H1 (cell line): Measurements from ENCODE around the gene RAPGEF1.

Experiments
- CBX5 ChIP-seq: fragments of 300-800, 300-1000 bp; sonication (generic); IDR thresholded peaks from 2 replicates; pipeline ENCODE4 v1.7.1; 2016; ENCODE audit warnings: antibody characterized with exemption, low read length, low read depth
- CHD2 ChIP-seq: IDR thresholded peaks from 2 replicates; pipeline ENCODE4 v1.6.1; 2012; ENCODE audit warnings: low read length, improper control_type of control experiment
- CTCF ChIP-seq, 3 experiments: IDR thresholded peaks; 1 replicate in 2 of 3; 2 replicates in 1 of 3; pipeline versions ENCODE4 v1.5.1 to v1.6.1; 2011; ENCODE audit warnings: low read length in 3 of 3, mild to moderate bottlenecking in 3 of 3, inconsistent platforms in 2 of 3, low read depth in 1 of 3, moderate library complexity in 1 of 3; ENCODE audit not compliant: insufficient read depth in 1 of 3; ENCODE audit errors: control extremely low read depth in 1 of 3
- MAFK ChIP-seq: IDR thresholded peaks from 2 replicates; pipeline ENCODE4 v1.6.1; 2012; ENCODE audit warnings: low read depth, mild to moderate bottlenecking, improper control_type of control experiment, low read length
- MAX ChIP-seq: IDR thresholded peaks from 2 replicates; pipeline ENCODE4 v1.6.1; 2012; ENCODE audit warnings: inconsistent platforms
- PHF8 ChIP-seq: fragments of 200-600 bp; sonication (generic); conservative IDR thresholded peaks from 2 replicates; pipeline ENCODE4 v1.7.1; 2012; ENCODE audit warnings: low read depth, mild to moderate bottlenecking, inconsistent platforms, low read length, moderate library complexity
- POLR2A ChIP-seq, 2 experiments: IDR thresholded peaks; 1 replicate in 1 of 2; 2 replicates in 1 of 2; pipeline ENCODE4 v1.6.1; 2011; ENCODE audit warnings: low read depth in 2 of 2, low read length in 2 of 2, mild to moderate bottlenecking in 2 of 2; ENCODE audit errors: control extremely low read depth in 1 of 2
- POLR2AphosphoS5 ChIP-seq: IDR thresholded peaks from 2 replicates; pipeline ENCODE4 v1.6.1; 2011; ENCODE audit warnings: low read depth, low read length
- RFX5 ChIP-seq: IDR thresholded peaks from 2 replicates; pipeline ENCODE4 v1.6.1; 2011; ENCODE audit warnings: low read depth, low read length, improper control_type of control experiment, borderline replicate concordance
- SIX5 ChIP-seq: IDR thresholded peaks from 2 replicates; pipeline ENCODE4 v1.6.1; 2011; ENCODE audit warnings: mild to moderate bottlenecking, low read depth, low read length

GRCh38 chr9:131708226-131709002 lies 31.5 kb downstream of the RAPGEF1 start:
- no peak for TF ChIP-seq POLR2AphosphoS5
- no peak for TF ChIP-seq CTCF (IDR thresholded peaks at IDR 0.05; ENCODE audit: control extremely low read depth in 1 of 3, insufficient read depth in 1 of 3, low read depth in 1 of 3, low read length in 3 of 3)
- TF ChIP-seq SIX5, result no peak
- TF ChIP-seq CBX5, result no peak
- no peak for TF ChIP-seq RFX5
- no peak for TF ChIP-seq CHD2
- TF ChIP-seq PHF8, result no peak
- TF ChIP-seq MAX, result no peak
- no peak for TF ChIP-seq POLR2A (IDR thresholded peaks at IDR 0.05; ENCODE audit: control extremely low read depth in 1 of 2, low read depth in 2 of 2, low read length in 2 of 2)
- no peak for TF ChIP-seq MAFK
